Glutamatergic neuron (in vitro differentiated cells): Measurements from ENCODE around the gene TMEM109. TPM values are rescaled to one million over a fixed set of nuclear protein-coding genes. Genes with fewer than 3 reads are reported as not detected.

Source experiments
- DNase-seq: peaks from one replicate; pipeline ENCODE4 v3.0.0; 2022
- H3K27ac Mint-ChIP-seq: one replicate; pipeline ENCODE4 v1.8.0; 2020; ENCODE audit warnings: mild to moderate bottlenecking, mixed read lengths, inconsistent platforms; ENCODE audit not compliant: unreplicated experiment
- H3K27me3 Mint-ChIP-seq: one replicate; pipeline ENCODE4 v1.8.0; 2020; ENCODE audit warnings: mild to moderate bottlenecking, moderate library complexity, mixed read lengths, inconsistent platforms; ENCODE audit not compliant: unreplicated experiment
- H3K36me3 Mint-ChIP-seq: one replicate; pipeline ENCODE4 v1.8.0; 2020; ENCODE audit warnings: mild to moderate bottlenecking, mixed read lengths, inconsistent platforms; ENCODE audit not compliant: unreplicated experiment
- H3K4me1 Mint-ChIP-seq: one replicate; pipeline ENCODE4 v1.8.0; 2020; ENCODE audit warnings: mild to moderate bottlenecking, low read depth, mixed read lengths, inconsistent platforms; ENCODE audit not compliant: unreplicated experiment
- H3K4me3 Mint-ChIP-seq: one replicate; pipeline ENCODE4 v1.8.0; 2020; ENCODE audit warnings: mild to moderate bottlenecking, mixed read lengths, inconsistent platforms; ENCODE audit not compliant: unreplicated experiment
- H3K9me3 Mint-ChIP-seq: one replicate; pipeline ENCODE4 v1.8.0; 2020; ENCODE audit warnings: mild to moderate bottlenecking, moderate library complexity, mixed read lengths, inconsistent platforms; ENCODE audit not compliant: unreplicated experiment
- CTCF ChIP-seq: fragments of 200-600 bp; sonication (generic); IDR thresholded peaks from one replicate; pipeline ENCODE4 v1.5.0; 2021; ENCODE audit not compliant: partially characterized antibody, unreplicated experiment
- long read RNA-seq: library from polyadenylated mRNA; unstranded; transcript quantifications from one replicate; pipeline ENCODE4 v2.0.0, GENCODE V29; 2020; ENCODE audit not compliant: unreplicated experiment
- total RNA-seq: library from RNA; stranded (reverse); fragmentation: NEBNext Ultra II Directional; extraction: Animal tissue kit (Norgen Biotek cat#: 25700); gene quantifications from one replicate; pipeline ENCODE4 v1.2.1, GENCODE V29; 2021; ENCODE audit not compliant: unreplicated experiment

TMEM109 gene, protein sequence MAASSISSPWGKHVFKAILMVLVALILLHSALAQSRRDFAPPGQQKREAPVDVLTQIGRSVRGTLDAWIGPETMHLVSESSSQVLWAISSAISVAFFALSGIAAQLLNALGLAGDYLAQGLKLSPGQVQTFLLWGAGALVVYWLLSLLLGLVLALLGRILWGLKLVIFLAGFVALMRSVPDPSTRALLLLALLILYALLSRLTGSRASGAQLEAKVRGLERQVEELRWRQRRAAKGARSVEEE
- total RNA-seq = 4.0 TPM
- long read RNA-seq, partial matches to known transcripts = 0 of 4 reads
- long read RNA-seq, other reads (novel, unspliced or antisense) = 0 of 4 reads

DNA sequence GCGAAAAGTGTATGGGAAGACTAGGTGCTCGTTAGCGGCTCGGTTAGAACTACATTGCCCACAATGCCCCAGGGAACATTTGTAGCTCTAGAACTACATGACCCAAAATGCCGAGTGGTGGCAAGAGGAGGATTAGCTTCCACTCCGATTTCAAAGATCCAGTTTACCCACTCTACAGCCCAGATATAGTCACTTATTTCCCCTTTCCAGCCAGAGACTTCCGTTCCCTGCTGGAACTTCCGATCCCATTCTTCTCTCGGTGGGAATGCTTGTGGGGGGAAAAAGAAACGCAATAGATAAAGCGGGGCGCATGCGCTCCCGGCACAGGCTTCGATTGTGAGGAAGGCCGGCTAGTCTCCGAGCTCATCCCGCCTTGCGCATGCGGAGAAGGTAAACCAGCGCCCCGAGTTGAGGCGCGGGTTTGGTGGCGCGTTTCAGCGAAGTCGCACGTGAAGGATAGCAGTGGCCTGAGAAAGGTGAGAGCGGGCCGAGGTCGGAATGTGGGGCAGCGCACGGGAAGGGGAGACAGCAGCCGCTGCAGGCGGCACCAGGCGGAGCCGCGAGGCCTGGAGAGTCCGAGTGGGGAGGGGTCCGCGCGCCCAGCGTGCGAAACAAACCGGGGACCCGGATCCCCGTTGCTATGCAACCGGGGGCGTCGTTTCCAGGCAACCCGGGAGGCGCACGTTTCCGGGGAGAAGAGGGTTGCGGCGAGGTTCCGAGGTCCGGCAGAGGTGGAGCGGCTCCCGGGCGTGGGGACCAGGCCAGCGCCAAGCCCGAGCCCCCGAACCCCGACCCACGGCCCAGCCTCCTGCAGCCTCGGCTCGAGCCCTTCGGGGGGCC lies at the start of gene TMEM109:
TSS of gene TMEM109 (plus strand) at position 366 of the 840 bp plus-strand sequence. CDS start 5,536 bp downstream, outside the sequence.
- peaks cover 5% of the 10 kb centered on the region for H3K36me3 Mint-ChIP-seq
- TF ChIP-seq CTCF = no peak
- peaks cover 9% of the 10 kb centered on the region for H3K27me3 Mint-ChIP-seq
- H3K27ac Mint-ChIP-seq = peak within 1 kb of the TSS; percentile 84
- peak; percentile 90 for DNase-seq
- H3K4me1 Mint-ChIP-seq = peaks cover 8% of the 10 kb centered on the region
- H3K4me3 Mint-ChIP-seq = peak within 1 kb of the TSS; percentile 100
- peaks cover 14% of the 10 kb centered on the region for H3K9me3 Mint-ChIP-seq

DNA sequence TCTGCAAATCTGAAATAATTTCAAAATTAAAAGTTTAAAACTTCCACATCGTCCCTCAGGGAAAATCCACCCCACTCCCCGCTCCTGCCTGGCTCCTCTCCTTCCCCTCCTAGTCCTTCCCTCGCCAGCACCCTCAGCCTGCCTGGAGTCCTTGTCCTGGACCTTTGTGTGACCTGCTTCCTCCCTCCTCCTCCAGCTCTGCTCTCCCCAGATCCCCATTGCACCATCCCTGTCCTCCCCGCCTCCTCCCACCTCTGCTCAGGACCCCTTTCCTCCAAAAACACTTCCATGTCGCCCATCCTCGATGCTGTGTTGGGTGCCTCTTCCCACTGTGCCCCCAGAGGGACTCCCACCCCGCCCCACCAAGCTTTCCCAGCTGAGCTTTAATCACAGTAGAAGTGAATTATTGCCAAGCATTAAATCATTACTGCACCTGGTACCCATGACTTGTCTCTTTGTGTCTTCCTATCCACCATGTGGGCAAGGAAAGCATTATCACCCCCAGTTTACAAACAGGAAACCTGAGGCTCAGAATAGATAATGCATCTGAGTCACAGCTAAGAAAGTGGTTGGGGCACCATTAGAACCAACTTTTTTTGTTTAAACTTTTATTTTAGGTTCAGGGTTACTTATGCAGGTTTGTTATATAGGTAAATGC lies 49.0 kb upstream of the TMEM109 start:
- Mint-ChIP-seq H3K9me3 (peaks cover 4% of the 10 kb centered on the region), H3K27ac (no peak overlapping the region), H3K36me3 (peaks cover 7% of the 10 kb centered on the region), H3K4me3 (no peak overlapping the region), H3K27me3 (peaks cover 1% of the 10 kb centered on the region), H3K4me1 (peaks cover 6% of the 10 kb centered on the region)
- DNase-seq = no peak
- no peak for TF ChIP-seq CTCF

DNA sequence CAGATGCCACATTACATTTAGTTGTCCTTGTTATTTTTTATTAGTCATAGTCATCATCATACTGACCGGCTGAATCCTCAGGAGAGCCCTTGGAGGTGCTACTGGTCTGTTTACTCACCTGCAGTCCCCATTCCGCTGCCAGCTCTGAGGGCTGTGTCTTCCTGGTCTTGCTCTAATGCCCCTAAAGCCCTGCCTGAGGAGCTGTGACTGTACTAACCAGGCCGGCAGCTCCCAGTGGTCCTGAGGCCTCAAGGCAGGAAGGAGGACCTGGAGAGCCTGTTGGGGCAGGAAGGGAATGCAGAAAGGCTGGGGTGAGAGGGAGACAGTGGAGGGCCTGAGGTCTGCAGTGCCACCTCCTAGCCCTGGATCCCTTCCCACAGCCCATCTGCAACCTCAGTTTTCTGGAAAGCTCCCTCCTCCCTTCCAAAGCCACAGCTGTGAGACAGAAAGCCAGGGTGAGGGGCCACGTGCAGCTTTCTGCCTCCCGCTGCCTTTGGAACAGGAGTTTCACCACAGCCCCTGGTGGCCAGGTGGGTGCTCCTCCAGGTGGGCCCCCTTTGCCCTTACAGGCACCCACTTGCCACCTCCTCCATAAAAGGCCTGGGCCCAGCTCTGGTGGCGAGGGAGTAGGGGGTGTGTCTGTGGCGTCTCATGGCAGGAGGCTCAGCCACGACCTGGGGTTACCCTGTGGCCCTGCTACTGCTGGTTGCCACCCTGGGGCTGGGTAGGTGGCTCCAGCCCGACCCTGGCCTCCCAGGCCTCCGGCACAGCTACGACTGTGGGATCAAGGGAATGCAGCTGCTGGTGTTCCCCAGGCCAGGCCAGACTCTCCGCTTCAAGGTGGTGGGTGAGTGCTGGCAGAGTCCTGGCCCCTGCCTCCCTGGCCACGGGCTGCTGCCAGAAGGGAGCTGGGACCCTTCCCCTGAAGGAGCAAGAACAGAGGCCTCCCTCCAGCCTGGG lies 46.8 kb upstream of the TMEM109 start, which contains the start of gene ZP1:
TSS of gene ZP1 (plus strand) at position 632 of the 960 bp plus-strand sequence. CDS start at position 652, 20 bp downstream.
- no peak for DNase-seq
- Mint-ChIP-seq H3K36me3 (peaks cover 6% of the 10 kb centered on the region), H3K27me3 (no peaks in the 10 kb centered on the region), H3K4me3 (no peak within 1 kb of the TSS), H3K27ac (no peak within 1 kb of the TSS), H3K4me1 (peaks cover 10% of the 10 kb centered on the region), H3K9me3 (peaks cover 5% of the 10 kb centered on the region)
- TF ChIP-seq CTCF = no peak

DNA sequence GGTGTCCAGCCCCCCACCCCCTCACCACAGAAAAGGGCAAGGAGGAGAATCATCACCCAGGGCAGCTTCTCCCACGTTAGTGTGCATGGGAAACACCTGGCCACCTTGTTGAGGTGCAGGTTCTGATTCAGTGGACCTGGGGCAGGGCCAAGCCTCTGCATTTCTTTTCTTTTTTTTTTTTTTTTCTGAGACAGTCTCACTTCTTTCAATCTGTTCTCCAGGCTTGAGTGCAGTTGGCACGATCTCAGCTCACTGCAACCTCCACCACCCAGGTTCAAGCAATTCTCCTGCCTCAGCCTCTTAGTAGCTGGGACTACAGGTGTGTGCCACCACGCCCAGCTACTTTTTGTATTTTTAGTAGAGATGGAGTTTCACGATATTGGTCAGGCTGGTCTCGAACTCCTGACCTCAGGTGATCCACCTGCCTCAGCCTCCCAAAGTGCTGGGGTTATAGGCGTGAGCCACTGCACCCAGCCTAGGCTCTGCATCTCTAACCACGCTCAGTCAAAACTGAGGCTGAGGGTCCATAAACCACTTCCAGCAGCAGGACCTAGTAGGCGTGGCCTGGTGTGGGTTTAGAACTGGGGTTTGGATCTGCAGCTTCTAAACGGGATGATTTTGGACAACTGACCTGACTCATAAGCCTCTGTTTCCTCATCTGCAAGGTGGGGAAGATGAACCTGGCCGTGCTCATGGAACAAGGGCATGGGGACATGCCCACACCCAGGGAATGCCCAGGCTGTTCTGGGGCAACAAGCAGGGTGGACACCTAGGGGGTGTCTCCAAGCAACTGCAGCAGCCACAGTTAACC lies 45.9 kb upstream of the TMEM109 start:
- Mint-ChIP-seq H3K4me1 (peaks cover 11% of the 10 kb centered on the region), H3K27ac (no peak overlapping the region), H3K27me3 (peaks cover 2% of the 10 kb centered on the region), H3K36me3 (no peaks in the 10 kb centered on the region), H3K4me3 (no peak overlapping the region), H3K9me3 (peaks cover 5% of the 10 kb centered on the region)
- DNase-seq = no peak
- no peak for TF ChIP-seq CTCF
